ENCODE data around the gene AP3D1.
"Not testable (repeated sequence)": the region's sequence is repeated elsewhere in the genome, so short reads cannot be mapped to it uniquely, and the experiment has no call there.

AP3D1 gene

DNA sequence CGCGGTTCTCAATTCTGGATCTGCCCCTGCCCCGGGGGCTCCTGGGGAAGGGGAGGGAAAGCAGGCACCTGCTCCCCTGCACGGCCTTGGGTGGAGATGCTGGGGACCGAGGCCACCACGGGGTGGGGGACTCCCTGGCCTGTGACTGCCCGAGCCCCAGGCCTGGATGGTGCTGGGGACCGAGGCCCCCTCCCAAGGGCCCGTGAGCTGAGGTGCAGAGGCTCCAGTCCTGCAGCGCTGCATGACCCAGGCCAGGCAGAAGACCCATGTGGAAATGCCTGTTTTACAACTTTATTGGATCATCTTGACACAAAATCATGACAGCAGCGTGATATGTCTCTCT is 50.7 kb downstream of the AP3D1 start:
- no peak overlapping the region for H3K27ac ChIP-seq
- peaks cover 63% of the 10 kb centered on the region for H3K36me3 ChIP-seq
- TF ChIP-seq Cebpa-rat (IDR thresholded peaks at IDR 0.05) = no peak
- H3K4me1 ChIP-seq = peaks cover 20% of the 10 kb centered on the region
- peaks cover 18% of the 10 kb centered on the region for H3K9me3 ChIP-seq
- H4K20me1 ChIP-seq = peaks cover 66% of the 10 kb centered on the region
- H3K4me3 ChIP-seq = no peak overlapping the region
- no peaks in the 10 kb centered on the region for H3K27me3 ChIP-seq
- H3K4me2 ChIP-seq = no peak overlapping the region
- no peak overlapping the region for H3K9ac ChIP-seq

GRCh38 chr19:2099937-2100718 is 51.2 kb downstream of the AP3D1 start:
- H3K27me3 ChIP-seq = no peaks in the 10 kb centered on the region
- no peak overlapping the region for H3K4me2 ChIP-seq
- peaks cover 58% of the 10 kb centered on the region for H3K36me3 ChIP-seq
- peaks cover 69% of the 10 kb centered on the region for H4K20me1 ChIP-seq
- no peak overlapping the region for H3K9ac ChIP-seq
- no peak for TF ChIP-seq Cebpa-rat (IDR thresholded peaks at IDR 0.05)
- H3K27ac ChIP-seq = no peak overlapping the region
- H3K4me3 ChIP-seq = no peak overlapping the region
- peaks cover 24% of the 10 kb centered on the region for H3K4me1 ChIP-seq
- peaks cover 12% of the 10 kb centered on the region for H3K9me3 ChIP-seq

DNA sequence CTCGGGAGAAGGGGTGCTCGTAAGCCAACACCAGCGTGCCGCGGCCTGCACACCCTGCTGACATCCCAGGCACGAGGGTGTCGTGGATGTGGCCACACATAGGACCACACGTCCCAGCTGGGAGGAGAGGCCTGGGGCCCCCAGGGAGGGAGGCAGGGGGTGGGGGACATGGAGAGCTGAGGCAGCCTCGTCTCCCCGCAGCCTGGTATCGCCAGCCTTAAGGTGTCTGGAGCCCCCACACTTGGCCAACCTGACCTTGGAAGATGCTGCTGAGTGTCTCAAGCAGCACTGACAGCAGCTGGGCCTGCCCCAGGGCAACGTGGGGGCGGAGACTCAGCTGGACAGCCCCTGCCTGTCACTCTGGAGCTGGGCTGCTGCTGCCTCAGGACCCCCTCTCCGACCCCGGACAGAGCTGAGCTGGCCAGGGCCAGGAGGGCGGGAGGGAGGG is 52.3 kb downstream of the AP3D1 start:
- no peak for TF ChIP-seq Cebpa-rat (IDR thresholded peaks at IDR 0.05)
- Histone ChIP-seq H3K4me1 (peaks cover 35% of the 10 kb centered on the region), H3K9ac (no peak overlapping the region), H3K36me3 (peaks cover 47% of the 10 kb centered on the region), H3K4me3 (no peak overlapping the region), H3K27ac (no peak overlapping the region), H3K27me3 (no peaks in the 10 kb centered on the region), H3K4me2 (no peak overlapping the region), H4K20me1 (peaks cover 72% of the 10 kb centered on the region), H3K9me3 (peaks cover 2% of the 10 kb centered on the region)

GRCh38 chr19:2097886-2098327 is 53.5 kb downstream of the AP3D1 start:
- no peak overlapping the region for H3K27ac ChIP-seq

DNA sequence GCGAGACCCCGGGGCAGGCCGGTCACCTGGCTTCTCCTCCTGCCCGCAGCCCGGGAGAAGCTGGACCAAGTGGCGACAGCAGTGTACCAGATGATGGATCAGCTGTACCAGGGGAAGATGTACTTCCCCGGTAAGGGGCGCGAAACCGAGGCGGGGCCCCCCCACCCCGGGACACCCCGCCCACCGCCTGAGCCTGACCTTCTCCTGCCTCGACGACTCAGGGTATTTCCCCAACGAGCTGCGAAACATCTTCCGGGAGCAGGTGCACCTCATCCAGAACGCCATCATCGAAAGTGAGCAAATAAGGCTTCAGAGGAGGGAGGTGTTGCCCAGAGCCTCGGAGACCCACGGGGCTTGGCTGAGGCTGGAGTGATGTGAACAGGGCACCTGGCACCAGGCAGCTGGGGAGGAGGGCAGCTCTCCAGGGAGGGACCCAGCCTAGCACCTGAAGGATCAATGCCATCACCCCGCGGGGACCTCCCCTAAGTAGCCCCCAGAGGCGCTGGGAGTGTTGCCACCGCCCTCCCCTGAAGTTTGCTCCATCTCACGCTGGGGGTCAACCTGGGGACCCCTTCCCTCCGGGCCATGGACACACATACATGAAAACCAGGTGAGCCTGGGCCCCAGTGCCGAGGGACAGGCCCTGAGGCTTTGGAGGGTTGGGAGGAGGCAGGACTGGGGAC is 54.0 kb downstream of the AP3D1 start:
- Histone ChIP-seq H3K4me3 (peak overlapping the region; percentile 60), H3K4me2 (peak overlapping the region; percentile 92), H3K9me3 (no peaks in the 10 kb centered on the region), H3K27me3 (no peaks in the 10 kb centered on the region), H3K36me3 (peaks cover 30% of the 10 kb centered on the region), H3K27ac (no peak overlapping the region), H4K20me1 (peaks cover 67% of the 10 kb centered on the region), H3K9ac (peak overlapping the region; percentile 45), H3K4me1 (peaks cover 47% of the 10 kb centered on the region)
- TF ChIP-seq Cebpa-rat (IDR thresholded peaks at IDR 0.05) = no peak

More at GRCh38 chr19:2097886-2098327, 53.5 kb downstream of the AP3D1 start:
- Histone ChIP-seq H3K27me3 (no peaks in the 10 kb centered on the region), H3K4me2 (peak overlapping the region; percentile 92), H3K9ac (no peak overlapping the region; the same call in 1 of the 2 replicates), H4K20me1 (peaks cover 72% of the 10 kb centered on the region), H3K36me3 (peaks cover 36% of the 10 kb centered on the region), H3K9me3 (no peaks in the 10 kb centered on the region), H3K4me3 (no peak overlapping the region; the same call in 1 of the 2 replicates), H3K4me1 (peaks cover 41% of the 10 kb centered on the region)
- no peak for TF ChIP-seq Cebpa-rat (IDR thresholded peaks at IDR 0.05)

- Histone ChIP-seq H3K27ac (peak within 1 kb of the TSS; percentile 89), H3K4me3 (peak within 1 kb of the TSS; percentile 79), H3K36me3 (peaks cover 23% of the 10 kb centered on the region), H3K27me3 (no peaks in the 10 kb centered on the region), H3K4me2 (peak within 1 kb of the TSS; percentile 92), H3K4me1 (peaks cover 54% of the 10 kb centered on the region), H3K9me3 (no peaks in the 10 kb centered on the region), H4K20me1 (peaks cover 60% of the 10 kb centered on the region), H3K9ac (peak within 1 kb of the TSS; percentile 82)
- TF ChIP-seq Cebpa-rat (IDR thresholded peaks at IDR 0.05) = no peak
Measured at GRCh38 chr19:2096480-2097202, 54.7 kb downstream of the AP3D1 start, which contains the start of gene IZUMO4. Gene IZUMO4, plus strand, starts transcription at chr19:2096915. Its CDS starts 31 bp downstream, at chr19:2096946.

GRCh38 chr19:2096034-2096479 is 55.3 kb downstream of the AP3D1 start, which contains the start of gene MOB3A:
Gene MOB3A, minus strand, starts transcription at chr19:2096326. Its CDS starts 17,766 bp downstream, at chr19:2078560.
- peak within 1 kb of the TSS; percentile 82 for H3K9ac ChIP-seq
- H3K36me3 ChIP-seq = peaks cover 17% of the 10 kb centered on the region
- peak within 1 kb of the TSS; percentile 89 for H3K27ac ChIP-seq
- no peak for TF ChIP-seq Cebpa-rat (IDR thresholded peaks at IDR 0.05)
- H3K27me3 ChIP-seq = no peaks in the 10 kb centered on the region
- peaks cover 57% of the 10 kb centered on the region for H4K20me1 ChIP-seq
- no peaks in the 10 kb centered on the region for H3K9me3 ChIP-seq
- peak within 1 kb of the TSS; percentile 92 for H3K4me2 ChIP-seq
- peak within 1 kb of the TSS; percentile 79 for H3K4me3 ChIP-seq
- H3K4me1 ChIP-seq = peaks cover 60% of the 10 kb centered on the region

DNA sequence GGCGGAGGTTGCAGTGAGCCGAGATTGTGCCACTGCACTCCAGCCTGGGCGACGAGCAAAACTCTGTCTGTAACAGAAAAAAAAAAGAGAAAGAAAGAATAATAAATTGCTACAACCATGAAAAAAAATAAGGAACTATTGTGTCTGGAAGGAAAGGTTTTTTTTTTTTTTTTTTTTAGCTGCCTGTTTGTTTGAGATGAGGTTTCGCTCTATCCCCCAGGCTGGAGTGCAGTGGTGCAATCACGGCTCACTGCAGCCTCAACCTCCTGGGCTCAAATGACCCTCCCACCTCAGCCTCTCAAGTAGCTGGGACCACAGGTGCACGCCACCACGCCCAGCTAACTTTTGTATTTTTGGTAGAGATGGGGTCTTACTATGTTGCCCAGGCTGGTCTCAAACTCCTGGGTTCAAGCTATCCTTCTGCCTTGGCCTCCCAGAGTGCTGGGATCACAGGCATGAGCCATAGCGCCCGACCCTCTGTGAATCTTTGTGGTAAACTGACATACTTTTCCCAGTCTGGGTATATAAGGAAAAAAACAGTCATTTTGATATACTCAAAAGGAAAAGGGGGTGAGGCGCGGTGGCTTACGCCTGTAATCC is 59.3 kb downstream of the AP3D1 start:
- H3K4me3 ChIP-seq, H3K9ac ChIP-seq, H3K36me3 ChIP-seq: not testable (repeated sequence)

GRCh38 chr19:2089727-2090053 is 61.7 kb downstream of the AP3D1 start:
- Histone ChIP-seq H3K27ac (peak overlapping the region; percentile 95), H3K27me3 (no peaks in the 10 kb centered on the region), H3K4me1 (peaks cover 100% of the 10 kb centered on the region), H3K4me3 (peak overlapping the region; percentile 44), H3K4me2 (peak overlapping the region; percentile 88), H3K9ac (peak overlapping the region; percentile 74), H3K9me3 (no peaks in the 10 kb centered on the region), H4K20me1 (peaks cover 66% of the 10 kb centered on the region), H3K36me3 (no peaks in the 10 kb centered on the region)
- no peak for TF ChIP-seq Cebpa-rat (IDR thresholded peaks at IDR 0.05)

More for the DNA sequence above, 59.3 kb downstream of the AP3D1 start:
- H3K4me1 ChIP-seq = peaks cover 89% of the 10 kb centered on the region
- peak overlapping the region; percentile 45 for H3K27ac ChIP-seq
- H3K27me3 ChIP-seq, H3K9me3 ChIP-seq: not testable (repeated sequence)
- peaks cover 61% of the 10 kb centered on the region for H4K20me1 ChIP-seq
- peak overlapping the region; percentile 88 for H3K4me2 ChIP-seq
